Esophagus muscularis mucosa (tissue), 4 donors: ENCODE results near the gene ZNF33B. TPM values are rescaled to one million over a fixed set of nuclear protein-coding genes. Genes with fewer than 3 reads are reported as not detected.
"Not testable (repeated sequence)": the region's sequence is repeated elsewhere in the genome, so short reads cannot be mapped to it uniquely, and the experiment has no call there.

Experiments used
- DNase-seq: peaks from one replicate; pipeline ENCODE4 v3.0.0-alpha.2; 2017; ENCODE audit errors: extremely low spot score
- H3K27ac ChIP-seq, 4 donors: fragments of 200-600 bp; sonication (generic); replicated peaks in 1 of 4; 1 replicate in 3 of 4; 2 replicates in 1 of 4; pipeline ENCODE4 v1.5.1; 2016 to 2019; ENCODE audit warnings: mild to moderate bottlenecking in 1 of 4
- H3K27me3 ChIP-seq, 4 donors: fragments of 200-600 bp; sonication (generic); one replicate each; pipeline versions ENCODE4 v1.5.1 to v1.6.0; 2016 to 2019
- H3K36me3 ChIP-seq, 4 donors: fragments of 200-600 bp; sonication (generic); one replicate each; pipeline ENCODE4 v1.5.1; 2016 to 2019
- H3K4me1 ChIP-seq, 4 donors: fragments of 200-600 bp; sonication (generic); one replicate each; pipeline ENCODE4 v1.5.1; 2016 to 2019
- H3K4me3 ChIP-seq, 4 donors: fragments of 200-600 bp; sonication (generic); 1 replicate in 2 of 4; 2 replicates in 2 of 4; pipeline ENCODE4 v1.5.1; 2016 to 2019; ENCODE audit warnings: mild to moderate bottlenecking in 4 of 4, moderate library complexity in 1 of 4
- H3K9me3 ChIP-seq, 4 donors: fragments of 200-600 bp; sonication (generic); 1 replicate in 3 of 4; 2 replicates in 1 of 4; pipeline ENCODE4 v1.5.1; 2016 to 2019
- CTCF ChIP-seq, 3 experiments: fragments of 200-600 bp in 2 of 3; fragments of 450-650 bp in 1 of 3; sonication (generic) in 2 of 3; IDR thresholded peaks; one replicate each; pipeline ENCODE4 v1.5.1; 2017 to 2019; ENCODE audit warnings: antibody characterized with exemption in 3 of 3, mild to moderate bottlenecking in 2 of 3, moderate library complexity in 1 of 3
- EP300 ChIP-seq: sonication (generic); formaldehyde crosslinking; IDR thresholded peaks from one replicate; pipeline ENCODE4 v1.6.1; 2017; ENCODE audit warnings: antibody characterized with exemption
- POLR2A ChIP-seq: fragments of 450-650 bp; IDR thresholded peaks from one replicate; pipeline ENCODE4 v1.6.1; 2017; ENCODE audit warnings: antibody characterized with exemption, moderate library complexity, mild to moderate bottlenecking, low read depth
- POLR2AphosphoS5 ChIP-seq, 2 donors: sonication (generic); formaldehyde crosslinking; IDR thresholded peaks; one replicate each; pipeline ENCODE4 v1.6.1; 2017; ENCODE audit warnings: antibody characterized with exemption in 2 of 2
- WGBS: methylation state at CpG from one replicate; pipeline ENCODE4 v1.1.5; 2018; 5-methylcytosine and 5-hydroxymethylcytosine counted together
- intact Hi-C: fragments of 100-400 bp; cut with DNase I; formaldehyde crosslinking; loops from one replicate; pipeline ENCODE4 v1.15.1; 2023
- total RNA-seq, 4 donors: library from RNA; depleted of rRNA; stranded (reverse); fragments of >200 nt; gene quantifications; one replicate each; pipeline versions ENCODE4 v1.1.0 to v1.2.1, GENCODE V29; 2016

ZNF33B gene
- total RNA-seq, result 10 to 100 TPM; 10.8 to 18.4 (median 15.9) TPM

GRCh38 chr10:42638055-42638820 lies at the start of gene ZNF33B:
TSS of gene ZNF33B (minus strand) at chr10:42638570. CDS start at chr10:42636928, 1,642 bp downstream.
- peaks cover 0 to 5% (median 0%) of the 10 kb centered on the region in 4 donors for H3K36me3 ChIP-seq
- H3K27ac ChIP-seq, result peak within 1 kb of the TSS; percentile 91 to 96 (median 94)
- intact Hi-C loops, result loop anchor here (5.0 to 10.0 kb wide), 3 partner anchors 86 to 467 kb away; partner anchors contain the start of gene BMS1
- TF ChIP-seq POLR2A (no peak), POLR2AphosphoS5 (IDR thresholded peaks at IDR 0.05) (peak; percentile 91), EP300 (no peak)
- no peaks in the 10 kb centered on the region for H3K27me3 ChIP-seq
- H3K4me3 ChIP-seq, result peak within 1 kb of the TSS; percentile 75 to 98 (median 80)
- no peaks in the 10 kb centered on the region for H3K9me3 ChIP-seq
- peaks cover 0 to 20% (median 10%) of the 10 kb centered on the region in 4 donors for H3K4me1 ChIP-seq
- WGBS, result 0% methylated on average over 38 of the region's 62 CpGs
- DNase-seq, result peak; percentile 96

DNA sequence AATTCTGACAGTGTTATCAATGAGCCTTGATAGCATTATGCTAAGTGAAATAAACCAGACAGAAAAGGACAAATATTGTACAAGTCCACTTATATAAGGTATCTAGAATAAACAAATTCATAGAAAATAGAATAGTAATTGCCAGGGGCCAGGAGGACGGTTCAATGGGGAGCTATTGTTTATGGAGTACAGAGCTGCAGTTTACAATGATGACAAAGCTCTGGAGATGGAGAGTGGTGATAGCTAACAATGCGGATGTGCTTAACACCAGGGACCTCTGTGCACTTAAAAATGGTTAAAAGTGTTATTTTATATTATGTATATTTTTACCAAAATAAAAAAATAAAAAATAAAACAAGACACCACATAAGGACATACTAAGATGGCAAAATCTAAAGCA lies 46.1 kb upstream of the ZNF33B start:
- Histone ChIP-seq H3K4me1 (no peaks in the 10 kb centered on the region), H3K9me3 (no peaks in the 10 kb centered on the region), H3K27me3 (no peaks in the 10 kb centered on the region), H3K27ac (no peak overlapping the region), H3K4me3 (no peak overlapping the region), H3K36me3 (no peaks in the 10 kb centered on the region)
- 71% methylated on average over 2 of the region's 2 CpGs for WGBS
- TF ChIP-seq POLR2A (no peak), POLR2AphosphoS5 (IDR thresholded peaks at IDR 0.05) (no peak), EP300 (no peak)
- DNase-seq, result no peak
- intact Hi-C loops, result no loop called here

GRCh38 chr10:42680267-42680666 lies 41.9 kb upstream of the ZNF33B start:
- Histone ChIP-seq H3K36me3 (no peaks in the 10 kb centered on the region), H3K4me3 (no peak overlapping the region), H3K9me3 (no peaks in the 10 kb centered on the region), H3K27me3 (no peaks in the 10 kb centered on the region), H3K27ac (no peak overlapping the region), H3K4me1 (no peaks in the 10 kb centered on the region)
- TF ChIP-seq POLR2A (no peak), CTCF (IDR thresholded peaks at IDR 0.05) (no peak), EP300 (no peak), POLR2AphosphoS5 (IDR thresholded peaks at IDR 0.05) (no peak)
- no peak for DNase-seq
- 100% methylated on average over 1 of the region's 1 CpG for WGBS
- intact Hi-C loops, result no loop called here

DNA sequence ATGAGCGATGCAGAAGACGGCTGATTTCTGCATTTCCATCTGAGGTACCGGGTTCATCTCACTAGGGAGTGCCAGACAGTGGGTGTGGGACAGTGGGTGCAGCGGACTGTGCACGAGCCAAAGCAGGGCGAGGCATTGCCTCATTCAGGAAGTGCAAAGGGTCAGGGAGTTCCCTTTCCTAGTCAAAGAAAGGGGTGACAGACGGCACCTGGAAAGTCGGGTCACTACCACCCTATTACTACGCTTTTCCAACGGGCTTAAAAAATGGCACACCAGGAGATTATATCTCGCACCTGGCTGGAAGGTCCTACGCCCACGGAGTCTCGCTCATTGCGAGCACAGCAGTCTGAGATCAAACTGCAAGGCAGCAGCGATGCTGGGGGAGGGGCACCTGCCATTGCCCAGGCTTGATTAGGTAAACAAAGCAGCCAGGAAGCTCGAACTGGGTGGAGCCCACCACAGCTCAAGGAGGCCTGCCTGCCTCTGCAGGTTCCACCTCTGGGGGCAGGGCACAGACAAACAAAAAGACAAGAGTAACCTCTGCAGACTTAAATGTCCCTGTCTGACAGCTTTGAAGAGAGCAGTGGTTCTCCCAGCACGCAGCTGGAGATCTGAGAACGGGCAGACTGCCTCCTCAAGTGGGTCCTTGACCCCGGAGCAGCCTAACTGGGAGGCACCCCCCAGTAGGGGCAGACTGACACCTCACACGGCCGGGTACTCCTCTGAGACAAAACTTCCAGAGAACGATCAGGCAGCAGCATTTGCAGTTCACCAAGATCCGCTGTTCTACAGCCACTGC lies 27.0 kb upstream of the ZNF33B start:
- WGBS, result 86% methylated on average over 19 of the region's 24 CpGs

DNA sequence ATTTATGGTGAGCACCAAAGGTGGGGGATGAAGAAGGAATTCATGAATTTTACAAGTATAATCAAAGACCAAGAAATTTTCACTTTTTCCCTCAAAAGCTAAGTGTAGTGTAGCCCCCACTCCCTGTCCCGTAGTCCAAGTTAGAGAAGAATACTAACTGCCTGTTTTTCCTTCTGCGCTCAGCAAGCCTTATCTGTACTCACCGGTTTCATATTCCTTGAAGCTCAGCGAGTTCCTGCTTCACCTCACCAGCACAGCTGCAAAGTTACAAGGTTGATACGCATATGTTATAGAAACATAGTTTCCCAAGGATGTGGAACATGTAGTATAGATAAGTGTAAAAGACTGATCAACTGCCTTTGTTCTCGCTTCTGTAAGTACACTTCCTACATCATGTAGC lies 16.0 kb upstream of the ZNF33B start:
- Histone ChIP-seq H3K9me3 (no peaks in the 10 kb centered on the region), H3K27me3 (no peaks in the 10 kb centered on the region), H3K27ac (no peak overlapping the region), H3K36me3 (no peaks in the 10 kb centered on the region), H3K4me1 (no peaks in the 10 kb centered on the region), H3K4me3 (no peak overlapping the region)
- TF ChIP-seq POLR2A (no peak), CTCF (IDR thresholded peaks at IDR 0.05) (no peak), EP300 (no peak), POLR2AphosphoS5 (IDR thresholded peaks at IDR 0.05) (no peak)
- intact Hi-C loops, result no loop called here
- DNase-seq, result no peak
- WGBS, result 87% methylated on average over 6 of the region's 6 CpGs

More for the DNA sequence above, 27.0 kb upstream of the ZNF33B start:
- H3K36me3 ChIP-seq, H3K4me3 ChIP-seq, H3K4me1 ChIP-seq, H3K27ac ChIP-seq, intact Hi-C loops, H3K9me3 ChIP-seq, DNase-seq: not testable (repeated sequence)
- H3K27me3 ChIP-seq, result peaks cover 0 to 12% (median 0%) of the 10 kb centered on the region in 4 donors

DNA sequence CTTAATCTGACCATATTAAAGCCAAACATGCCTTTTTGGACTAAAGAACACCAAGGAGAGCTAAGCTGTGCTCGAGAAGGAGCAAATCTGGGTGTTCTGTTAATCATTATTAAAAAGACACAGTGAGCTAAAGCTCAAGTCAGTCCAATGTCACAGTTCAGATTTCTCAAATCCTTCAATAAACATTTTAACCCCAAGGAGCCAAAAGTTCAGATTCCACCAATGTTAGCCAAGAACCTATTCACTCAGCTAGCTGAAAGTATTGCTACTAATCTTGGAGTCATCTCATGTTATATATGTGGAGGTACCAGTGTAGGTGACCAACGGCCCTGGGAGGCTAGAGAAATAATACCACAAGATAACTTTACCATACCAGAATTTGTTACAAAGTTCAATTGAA lies 14.5 kb upstream of the ZNF33B start:
- WGBS, result 60% methylated on average over 2 of the region's 2 CpGs

More for the DNA sequence above, 14.5 kb upstream of the ZNF33B start:
- TF ChIP-seq POLR2A (no peak), CTCF (IDR thresholded peaks at IDR 0.05) (no peak), POLR2AphosphoS5 (IDR thresholded peaks at IDR 0.05) (no peak), EP300 (no peak)
- Histone ChIP-seq H3K27ac (no peak overlapping the region), H3K4me1 (no peaks in the 10 kb centered on the region), H3K9me3 (no peaks in the 10 kb centered on the region), H3K36me3 (no peaks in the 10 kb centered on the region), H3K4me3 (no peak overlapping the region), H3K27me3 (no peaks in the 10 kb centered on the region)
- DNase-seq, result no peak
- intact Hi-C loops, result no loop called here
